ENCODE data around the gene IL17RB.

GRCh38 chr3:53826048-53826447 lies 20.3 kb upstream of the IL17RB start:
- TF ChIP-seq, protein P1, sequence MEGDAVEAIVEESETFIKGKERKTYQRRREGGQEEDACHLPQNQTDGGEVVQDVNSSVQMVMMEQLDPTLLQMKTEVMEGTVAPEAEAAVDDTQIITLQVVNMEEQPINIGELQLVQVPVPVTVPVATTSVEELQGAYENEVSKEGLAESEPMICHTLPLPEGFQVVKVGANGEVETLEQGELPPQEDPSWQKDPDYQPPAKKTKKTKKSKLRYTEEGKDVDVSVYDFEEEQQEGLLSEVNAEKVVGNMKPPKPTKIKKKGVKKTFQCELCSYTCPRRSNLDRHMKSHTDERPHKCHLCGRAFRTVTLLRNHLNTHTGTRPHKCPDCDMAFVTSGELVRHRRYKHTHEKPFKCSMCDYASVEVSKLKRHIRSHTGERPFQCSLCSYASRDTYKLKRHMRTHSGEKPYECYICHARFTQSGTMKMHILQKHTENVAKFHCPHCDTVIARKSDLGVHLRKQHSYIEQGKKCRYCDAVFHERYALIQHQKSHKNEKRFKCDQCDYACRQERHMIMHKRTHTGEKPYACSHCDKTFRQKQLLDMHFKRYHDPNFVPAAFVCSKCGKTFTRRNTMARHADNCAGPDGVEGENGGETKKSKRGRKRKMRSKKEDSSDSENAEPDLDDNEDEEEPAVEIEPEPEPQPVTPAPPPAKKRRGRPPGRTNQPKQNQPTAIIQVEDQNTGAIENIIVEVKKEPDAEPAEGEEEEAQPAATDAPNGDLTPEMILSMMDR (optimal IDR thresholded peaks at IDR 0.05 in 1 of 3, IDR thresholded peaks at IDR 0.05 in 1 of 3, conservative IDR thresholded peaks at IDR 0.05 in 1 of 3; ENCODE audit: extremely low read depth in 1 of 3, insufficient read depth in 2 of 3, low read length in 3 of 3) = no peak
- no peak for TF ChIP-seq EZH2 (IDR thresholded peaks at IDR 0.05; ENCODE audit: low read length)
